AG04449 (cell line): ENCODE results near the gene LSP1.

ENCODE experiments used
- CTCF ChIA-PET: fragments of 350-600 bp; formaldehyde crosslinking; extraction: SDS; loops from one replicate; lab custom pipeline; 2021; ENCODE audit warnings: antibody characterized with exemption; lab: Yijun Ruan, JAX
- POLR2A ChIA-PET: fragments of 400-600, 350-600 bp; formaldehyde crosslinking; extraction: SDS; loops from one replicate; lab custom pipeline; 2020; ENCODE audit warnings: antibody characterized with exemption, inconsistent platforms; lab: Yijun Ruan, JAX
- DNase-seq: peaks from one replicate; pipeline ENCODE4 v3.0.0-alpha.2; 2010; ENCODE audit warnings: low read depth, low spot score
- H3K4me3 ChIP-seq: 2 replicates; pipeline ENCODE4 v1.5.1; 2011; ENCODE audit warnings: low read depth, mild to moderate bottlenecking, control low read depth, low read length
- CTCF ChIP-seq: IDR thresholded peaks from one replicate; pipeline ENCODE4 v1.5.1; 2011; ENCODE audit warnings: mild to moderate bottlenecking, moderate library complexity, low read length, control low read depth, inconsistent platforms; ENCODE audit not compliant: insufficient read depth; ENCODE audit errors: missing control alignments

Gene LSP1

GRCh38 chr11:1845561-1846452 is 7.1 kb upstream of the LSP1 start:
- POLR2A ChIA-PET, result no interaction called here
- no peak for TF ChIP-seq CTCF
- CTCF ChIA-PET, result interaction anchor here (1.0 to 5.3 kb wide), 4 partner anchors 9 to 193 kb away, joined by 3 to 33 read pairs (median 16); partner anchors contain the start of gene SYT8
- H3K4me3 ChIP-seq, result no peak overlapping the region
- DNase-seq, result no peak

GRCh38 chr11:1846453-1846932 is 6.4 kb upstream of the LSP1 start:
- CTCF ChIA-PET, result interaction anchor here (0.6 to 5.3 kb wide), 7 partner anchors 10 to 304 kb away, joined by 3 to 33 read pairs (median 11); partner anchors contain the start of gene SYT8
- no peak for TF ChIP-seq CTCF
- no peak for DNase-seq
- POLR2A ChIA-PET, result no interaction called here
- H3K4me3 ChIP-seq, result no peak overlapping the region

GRCh38 chr11:1847006-1847735 is 5.7 kb upstream of the LSP1 start:
- CTCF ChIA-PET, result interaction anchor here (0.6 to 5.3 kb wide), 11 partner anchors 9 to 303 kb away, joined by 3 to 33 read pairs (median 7); partner anchors contain the start of genes SYT8 and TNNI2
- no peak for TF ChIP-seq CTCF
- DNase-seq, result no peak
- H3K4me3 ChIP-seq, result no peak overlapping the region
- POLR2A ChIA-PET, result no interaction called here

- no peak for DNase-seq
- CTCF ChIA-PET, result interaction anchor here (1.0 to 5.3 kb wide), 10 partner anchors 9 to 302 kb away, joined by 3 to 33 read pairs (median 8); partner anchors contain the start of genes SYT8 and TNNI2
- POLR2A ChIA-PET, result no interaction called here
- TF ChIP-seq CTCF, result no peak
- no peak overlapping the region for H3K4me3 ChIP-seq
Measured at GRCh38 chr11:1847926-1848639, 4.8 kb upstream of the LSP1 start.

GRCh38 chr11:1848640-1849430 is 4.0 kb upstream of the LSP1 start:
- no peak for TF ChIP-seq CTCF
- ChIA-PET CTCF (interaction anchor here (1.0 to 5.3 kb wide), 10 partner anchors 10 to 302 kb away, joined by 3 to 33 read pairs (median 6); partner anchors contain the start of genes SYT8 and TNNI2), POLR2A (no interaction called here)
- no peak for DNase-seq
- no peak overlapping the region for H3K4me3 ChIP-seq
